Mesendoderm (in vitro differentiated cells): ENCODE results near the gene TBC1D8.

Experiments used
- DNase-seq: peaks from one replicate; pipeline ENCODE4 v3.0.0; 2013
- H2AK5ac ChIP-seq: 2 replicates; pipeline ENCODE4 v1.6.1; 2013; ENCODE audit warnings: low read length, inconsistent platforms
- H2BK120ac ChIP-seq: 2 replicates; pipeline ENCODE4 v1.6.1; 2013; ENCODE audit warnings: low read depth, mild to moderate bottlenecking, low read length, moderate library complexity, mixed read lengths
- H2BK15ac ChIP-seq: replicated peaks from 2 replicates; pipeline ENCODE4 v1.6.1; 2013; ENCODE audit warnings: low read depth, mild to moderate bottlenecking, moderate library complexity
- H2BK5ac ChIP-seq: 2 replicates; pipeline ENCODE4 v1.6.1; 2013; ENCODE audit warnings: low read length, inconsistent platforms
- H3K18ac ChIP-seq: 2 replicates; pipeline ENCODE4 v1.6.1; 2013; ENCODE audit warnings: mild to moderate bottlenecking, low read length, mixed read lengths
- H3K23ac ChIP-seq: one replicate; pipeline ENCODE4 v1.6.1; 2013; ENCODE audit warnings: low read length
- H3K27ac ChIP-seq: 2 replicates; pipeline ENCODE4 v1.5.1; 2013; ENCODE audit warnings: low read depth, mild to moderate bottlenecking, inconsistent platforms, low read length, moderate library complexity
- H3K27me3 ChIP-seq: 2 replicates; pipeline ENCODE4 v1.6.1; 2013; ENCODE audit warnings: low read length, control low read depth, mild to moderate bottlenecking, inconsistent platforms; ENCODE audit not compliant: insufficient read depth, poor library complexity
- H3K36me3 ChIP-seq: 2 replicates; pipeline ENCODE4 v1.6.1; 2013; ENCODE audit warnings: low read length, inconsistent platforms; ENCODE audit not compliant: control insufficient read depth, insufficient read depth
- H3K4ac ChIP-seq: one replicate; pipeline ENCODE4 v1.6.1; 2013; ENCODE audit warnings: low read depth, mild to moderate bottlenecking, low read length, moderate library complexity
- H3K4me1 ChIP-seq: 2 replicates; pipeline ENCODE4 v1.6.1; 2013; ENCODE audit warnings: low read depth, low read length, inconsistent platforms; ENCODE audit not compliant: control insufficient read depth
- H3K4me2 ChIP-seq: 2 replicates; pipeline ENCODE4 v1.6.1; 2013; ENCODE audit warnings: low read length
- H3K4me3 ChIP-seq: 2 replicates; pipeline ENCODE4 v1.5.1; 2013; ENCODE audit warnings: mild to moderate bottlenecking, low read length
- H3K56ac ChIP-seq: one replicate; pipeline ENCODE4 v1.6.1; 2013; ENCODE audit warnings: low read length
- H3K79me1 ChIP-seq: 2 replicates; pipeline ENCODE4 v1.6.1; 2013; ENCODE audit warnings: low read length, inconsistent platforms
- H3K79me2 ChIP-seq: 2 replicates; pipeline ENCODE4 v1.6.1; 2013; ENCODE audit warnings: mild to moderate bottlenecking, low read length; ENCODE audit not compliant: control insufficient read depth, insufficient read depth
- H3K9ac ChIP-seq: 2 replicates; pipeline ENCODE4 v1.6.1; 2013; ENCODE audit warnings: low read length, inconsistent platforms
- H4K5ac ChIP-seq: one replicate; pipeline ENCODE4 v1.6.1; 2013; ENCODE audit warnings: low read length
- H4K8ac ChIP-seq: one replicate; pipeline ENCODE4 v1.6.1; 2013; ENCODE audit warnings: low read depth, mild to moderate bottlenecking, control low read depth, low read length, moderate library complexity
- WGBS: extraction: QIAGEN DNeasy Blood & Tissue Kit; methylation state at CpG from one replicate; pipeline ENCODE4 v1.1.7; 2013; ENCODE audit warnings: low lambda C conversion rate, missing lambda C conversion rate; ENCODE audit not compliant: insufficient coverage; ENCODE audit errors: extremely low coverage; 5-methylcytosine and 5-hydroxymethylcytosine counted together

TBC1D8 gene

GRCh38 chr2:101185656-101186055, 34.5 kb upstream of the TBC1D8 start:
- Histone ChIP-seq H3K4me2 (no peak overlapping the region), H3K56ac (no peak overlapping the region), H3K27ac (no peak overlapping the region), H3K18ac (no peak overlapping the region), H2BK5ac (no peak overlapping the region), H3K36me3 (no peaks in the 10 kb centered on the region), H2AK5ac (no peak overlapping the region), H3K9ac (no peak overlapping the region), H4K5ac (no peak overlapping the region), H2BK15ac (no peak overlapping the region), H3K23ac (no peak overlapping the region), H3K4me3 (no peak overlapping the region), H3K79me1 (no peaks in the 10 kb centered on the region), H3K4me1 (no peaks in the 10 kb centered on the region), H3K79me2 (no peaks in the 10 kb centered on the region), H3K27me3 (no peaks in the 10 kb centered on the region), H3K4ac (no peak overlapping the region), H2BK120ac (no peak overlapping the region), H4K8ac (no peak overlapping the region)
- no peak for DNase-seq
- no CpG with 5 or more reads among the region's 3 CpGs for WGBS

GRCh38 chr2:101185085-101185484, 33.9 kb upstream of the TBC1D8 start:
- H2BK15ac ChIP-seq = no peak overlapping the region
- H3K4me2 ChIP-seq = no peak overlapping the region
- no peaks in the 10 kb centered on the region for H3K79me1 ChIP-seq
- no peak overlapping the region for H2AK5ac ChIP-seq
- H3K79me2 ChIP-seq = no peaks in the 10 kb centered on the region
- H3K18ac ChIP-seq = no peak overlapping the region
- H3K9ac ChIP-seq = no peak overlapping the region
- H3K56ac ChIP-seq = no peak overlapping the region
- WGBS = no CpG with 5 or more reads among the region's 4 CpGs
- H3K27me3 ChIP-seq = no peaks in the 10 kb centered on the region
- H3K36me3 ChIP-seq = no peaks in the 10 kb centered on the region
- H2BK5ac ChIP-seq = no peak overlapping the region
- no peak overlapping the region for H3K4me3 ChIP-seq
- no peak overlapping the region for H4K5ac ChIP-seq
- no peak overlapping the region for H4K8ac ChIP-seq
- H3K4me1 ChIP-seq = no peaks in the 10 kb centered on the region
- H2BK120ac ChIP-seq = no peak overlapping the region
- H3K4ac ChIP-seq = no peak overlapping the region
- H3K27ac ChIP-seq = no peak overlapping the region
- no peak for DNase-seq
- H3K23ac ChIP-seq = no peak overlapping the region

- Histone ChIP-seq H3K27ac (no peak overlapping the region), H3K18ac (no peak overlapping the region), H4K8ac (no peak overlapping the region), H3K27me3 (no peaks in the 10 kb centered on the region), H2BK15ac (no peak overlapping the region), H2AK5ac (no peak overlapping the region), H3K4me3 (no peak overlapping the region), H2BK5ac (no peak overlapping the region), H3K4me1 (no peaks in the 10 kb centered on the region), H3K56ac (no peak overlapping the region), H3K23ac (no peak overlapping the region), H2BK120ac (no peak overlapping the region), H4K5ac (no peak overlapping the region), H3K4me2 (no peak overlapping the region), H3K79me2 (no peaks in the 10 kb centered on the region), H3K9ac (no peak overlapping the region), H3K36me3 (no peaks in the 10 kb centered on the region), H3K79me1 (no peaks in the 10 kb centered on the region), H3K4ac (no peak overlapping the region)
- no CpG with 5 or more reads among the region's 3 CpGs for WGBS
- no peak for DNase-seq
Measured at GRCh38 chr2:101179982-101180381, 28.8 kb upstream of the TBC1D8 start.

- H3K79me2 ChIP-seq = no peaks in the 10 kb centered on the region
- no peak overlapping the region for H3K4me3 ChIP-seq
- no peak overlapping the region for H3K9ac ChIP-seq
- no peak overlapping the region for H3K18ac ChIP-seq
- H3K79me1 ChIP-seq = no peaks in the 10 kb centered on the region
- no peak overlapping the region for H4K5ac ChIP-seq
- no peak for DNase-seq
- no peak overlapping the region for H2BK5ac ChIP-seq
- no peak overlapping the region for H2BK120ac ChIP-seq
- H3K23ac ChIP-seq = no peak overlapping the region
- no CpG with 5 or more reads among the region's 4 CpGs for WGBS
- H3K4me1 ChIP-seq = no peaks in the 10 kb centered on the region
- H2AK5ac ChIP-seq = no peak overlapping the region
- no peaks in the 10 kb centered on the region for H3K27me3 ChIP-seq
- H3K4ac ChIP-seq = no peak overlapping the region
- H3K36me3 ChIP-seq = no peaks in the 10 kb centered on the region
- H4K8ac ChIP-seq = no peak overlapping the region
- H3K4me2 ChIP-seq = no peak overlapping the region
- H2BK15ac ChIP-seq = no peak overlapping the region
- no peak overlapping the region for H3K56ac ChIP-seq
- no peak overlapping the region for H3K27ac ChIP-seq
Measured at GRCh38 chr2:101176803-101177202, 25.6 kb upstream of the TBC1D8 start.

GRCh38 chr2:101175991-101176390, 24.8 kb upstream of the TBC1D8 start:
- no peaks in the 10 kb centered on the region for H3K4me1 ChIP-seq
- H4K8ac ChIP-seq = no peak overlapping the region
- H3K27ac ChIP-seq = no peak overlapping the region
- H3K36me3 ChIP-seq = no peaks in the 10 kb centered on the region
- no peak overlapping the region for H3K56ac ChIP-seq
- WGBS = no CpG with 5 or more reads among the region's 3 CpGs
- H3K4ac ChIP-seq = no peak overlapping the region
- no peak overlapping the region for H4K5ac ChIP-seq
- H3K79me1 ChIP-seq = no peaks in the 10 kb centered on the region
- no peak overlapping the region for H2AK5ac ChIP-seq
- no peak overlapping the region for H2BK15ac ChIP-seq
- no peak overlapping the region for H2BK5ac ChIP-seq
- no peaks in the 10 kb centered on the region for H3K27me3 ChIP-seq
- H3K4me3 ChIP-seq = no peak overlapping the region
- H3K23ac ChIP-seq = no peak overlapping the region
- H2BK120ac ChIP-seq = no peak overlapping the region
- H3K79me2 ChIP-seq = no peaks in the 10 kb centered on the region
- H3K9ac ChIP-seq = no peak overlapping the region
- no peak overlapping the region for H3K4me2 ChIP-seq
- no peak overlapping the region for H3K18ac ChIP-seq
- DNase-seq = no peak

GRCh38 chr2:101173707-101174295, 22.6 kb upstream of the TBC1D8 start:
- Histone ChIP-seq H3K9ac (no peak overlapping the region), H4K8ac (no peak overlapping the region), H2AK5ac (no peak overlapping the region), H3K23ac (no peak overlapping the region), H3K79me1 (no peaks in the 10 kb centered on the region), H2BK5ac (no peak overlapping the region), H3K4me3 (no peak overlapping the region), H3K4me2 (no peak overlapping the region), H3K27me3 (no peaks in the 10 kb centered on the region), H3K36me3 (no peaks in the 10 kb centered on the region), H2BK15ac (no peak overlapping the region), H3K4me1 (no peaks in the 10 kb centered on the region), H3K56ac (no peak overlapping the region), H3K27ac (no peak overlapping the region), H3K79me2 (no peaks in the 10 kb centered on the region), H2BK120ac (no peak overlapping the region), H3K4ac (no peak overlapping the region), H3K18ac (no peak overlapping the region), H4K5ac (no peak overlapping the region)
- WGBS = no CpG with 5 or more reads among the region's 2 CpGs
- no peak for DNase-seq
